PC-9 (cell line): Measurements from ENCODE around the gene AGTPBP1. TPM values are rescaled to one million over a fixed set of nuclear protein-coding genes. Genes with fewer than 3 reads are reported as not detected.

Source experiments
- BruUV-seq: library from RNA; stranded (reverse); fragments of 400-500 nt; replicated peaks from 2 replicates; lab custom pipeline; 2021; lab: Mats Ljungman, UMichigan
- CTCF ChIA-PET: fragments of 300-600 bp; sonication (Branson Sonifier 250); formaldehyde crosslinking; loops from one replicate; lab custom pipeline; 2022; ENCODE audit warnings: antibody characterized with exemption; lab: Charles Lee
- POLR2A ChIA-PET: fragments of 300-600 bp; sonication (Branson Sonifier 250); formaldehyde crosslinking; loops from one replicate; lab custom pipeline; 2022; ENCODE audit warnings: antibody characterized with exemption; ENCODE audit not compliant: unreplicated experiment; lab: Charles Lee
- DNase-seq, 2 experiments: peaks; one replicate each; pipeline versions ENCODE4 v3.0.0 to v3.0.0-alpha.2; 2015 to 2022; ENCODE audit warnings: mixed read lengths in 1 of 2
- H2AFZ ChIP-seq: fragments of 200-600 bp; sonication (generic); 2 replicates; pipeline ENCODE4 v1.8.1; 2017; ENCODE audit warnings: antibody characterized with exemption
- H3F3A ChIP-seq: fragments of 200-600 bp; sonication (generic); 2 replicates; pipeline ENCODE4 v1.8.1; 2017; ENCODE audit warnings: antibody characterized with exemption, mild to moderate bottlenecking, low read depth; ENCODE audit not compliant: insufficient read depth
- H3K27ac ChIP-seq: fragments of 200-600 bp; sonication (generic); 2 replicates; pipeline ENCODE4 v1.6.1; 2016; ENCODE audit warnings: mixed run types
- H3K27me3 ChIP-seq: fragments of 200-600 bp; sonication (generic); 2 replicates; pipeline ENCODE4 v1.6.1; 2016; ENCODE audit warnings: low read depth, mixed run types; ENCODE audit not compliant: insufficient read depth
- H3K36me3 ChIP-seq: fragments of 200-600 bp; sonication (generic); 2 replicates; pipeline ENCODE4 v1.6.1; 2016; ENCODE audit warnings: low read depth, mixed run types
- H3K4me1 ChIP-seq: fragments of 200-600 bp; sonication (generic); replicated peaks from 2 replicates; pipeline ENCODE4 v1.6.1; 2016; ENCODE audit warnings: mixed run types; ENCODE audit not compliant: insufficient read depth
- H3K4me2 ChIP-seq: fragments of 200-600 bp; sonication (generic); 2 replicates; pipeline ENCODE4 v1.6.1; 2017; ENCODE audit warnings: mixed run types
- H3K4me3 ChIP-seq: fragments of 200-600 bp; sonication (generic); 2 replicates; pipeline ENCODE4 v1.6.1; 2016; ENCODE audit warnings: mixed run types
- H3K79me2 ChIP-seq: fragments of 200-600 bp; sonication (generic); 2 replicates; pipeline ENCODE4 v1.6.1; 2017; ENCODE audit warnings: low read depth, mixed run types
- H3K9me2 ChIP-seq: fragments of 200-600 bp; sonication (generic); 2 replicates; pipeline ENCODE4 v1.8.1; 2017; ENCODE audit warnings: mild to moderate bottlenecking; ENCODE audit not compliant: insufficient read depth
- H3K9me3 ChIP-seq: fragments of 200-600 bp; sonication (generic); 2 replicates; pipeline ENCODE4 v1.8.1; 2016; ENCODE audit warnings: low read depth; ENCODE audit not compliant: insufficient read depth
- H4K20me1 ChIP-seq: fragments of 200-600 bp; sonication (generic); 2 replicates; pipeline ENCODE4 v1.8.1; 2017; ENCODE audit not compliant: insufficient read depth
- EZH2 ChIP-seq: fragments of 200-600 bp; sonication (generic); IDR thresholded peaks from 2 replicates; pipeline ENCODE4 v1.8.0; 2017; ENCODE audit warnings: antibody characterized with exemption, low read depth
- intact Hi-C: fragments of 100-400 bp; cut with micrococcal nuclease; formaldehyde crosslinking; loops from one replicate; pipeline ENCODE4 v1.10.0; 2022; ENCODE audit not compliant: unreplicated experiment
- total RNA-seq: library from RNA; stranded (reverse); gene quantifications from 2 replicates; pipeline ENCODE4 v1.2.3, GENCODE V29; 2021
- TF ChIP-seq, protein P1 (sequence below): fragments of 200-600 bp; sonication (generic); conservative IDR thresholded peaks from 2 replicates; pipeline ENCODE4 v1.6.1; 2017; ENCODE audit warnings: mixed run types, antibody characterized with exemption, mild to moderate bottlenecking, moderate library complexity

AGTPBP1 gene
- total RNA-seq, 1 experiment from 2014 or later: 19.8 TPM

DNA sequence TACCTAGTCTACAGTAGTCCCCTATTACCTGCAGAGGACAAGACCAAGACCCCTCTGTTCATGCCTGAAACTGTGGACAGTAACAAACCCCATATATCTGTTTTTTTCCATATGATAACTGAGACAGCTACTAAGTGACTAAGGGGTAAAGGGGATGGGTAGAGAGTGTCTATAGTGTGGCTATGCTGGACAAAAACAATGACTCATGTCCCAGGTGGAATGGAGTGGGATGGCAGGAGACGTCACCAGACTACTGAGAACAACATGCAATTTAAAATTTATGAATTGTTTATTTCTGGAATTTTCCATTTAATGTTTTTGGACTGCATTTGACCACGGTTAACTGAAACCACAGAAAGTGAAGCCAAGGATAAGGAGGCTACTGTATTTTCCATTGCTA, 171.8 kb downstream of the AGTPBP1 start:
- Histone ChIP-seq H3K79me2 (no peaks in the 10 kb centered on the region), H3K4me3 (no peak overlapping the region), H3K9me3 (no peaks in the 10 kb centered on the region), H3F3A (no peaks in the 10 kb centered on the region), H3K4me2 (no peak overlapping the region), H3K27me3 (no peaks in the 10 kb centered on the region), H4K20me1 (no peaks in the 10 kb centered on the region), H3K36me3 (no peaks in the 10 kb centered on the region), H3K4me1 (no peaks in the 10 kb centered on the region), H2AFZ (no peak overlapping the region), H3K9me2 (no peaks in the 10 kb centered on the region), H3K27ac (no peak overlapping the region)
- intact Hi-C loops: no loop called here
- no peak for TF ChIP-seq EZH2
- TF ChIP-seq, protein P1, sequence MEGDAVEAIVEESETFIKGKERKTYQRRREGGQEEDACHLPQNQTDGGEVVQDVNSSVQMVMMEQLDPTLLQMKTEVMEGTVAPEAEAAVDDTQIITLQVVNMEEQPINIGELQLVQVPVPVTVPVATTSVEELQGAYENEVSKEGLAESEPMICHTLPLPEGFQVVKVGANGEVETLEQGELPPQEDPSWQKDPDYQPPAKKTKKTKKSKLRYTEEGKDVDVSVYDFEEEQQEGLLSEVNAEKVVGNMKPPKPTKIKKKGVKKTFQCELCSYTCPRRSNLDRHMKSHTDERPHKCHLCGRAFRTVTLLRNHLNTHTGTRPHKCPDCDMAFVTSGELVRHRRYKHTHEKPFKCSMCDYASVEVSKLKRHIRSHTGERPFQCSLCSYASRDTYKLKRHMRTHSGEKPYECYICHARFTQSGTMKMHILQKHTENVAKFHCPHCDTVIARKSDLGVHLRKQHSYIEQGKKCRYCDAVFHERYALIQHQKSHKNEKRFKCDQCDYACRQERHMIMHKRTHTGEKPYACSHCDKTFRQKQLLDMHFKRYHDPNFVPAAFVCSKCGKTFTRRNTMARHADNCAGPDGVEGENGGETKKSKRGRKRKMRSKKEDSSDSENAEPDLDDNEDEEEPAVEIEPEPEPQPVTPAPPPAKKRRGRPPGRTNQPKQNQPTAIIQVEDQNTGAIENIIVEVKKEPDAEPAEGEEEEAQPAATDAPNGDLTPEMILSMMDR: no peak
- CTCF ChIA-PET: no interaction called here
- POLR2A ChIA-PET: no interaction called here
- BruUV-seq: no TSS peak
- DNase-seq: no peak

DNA sequence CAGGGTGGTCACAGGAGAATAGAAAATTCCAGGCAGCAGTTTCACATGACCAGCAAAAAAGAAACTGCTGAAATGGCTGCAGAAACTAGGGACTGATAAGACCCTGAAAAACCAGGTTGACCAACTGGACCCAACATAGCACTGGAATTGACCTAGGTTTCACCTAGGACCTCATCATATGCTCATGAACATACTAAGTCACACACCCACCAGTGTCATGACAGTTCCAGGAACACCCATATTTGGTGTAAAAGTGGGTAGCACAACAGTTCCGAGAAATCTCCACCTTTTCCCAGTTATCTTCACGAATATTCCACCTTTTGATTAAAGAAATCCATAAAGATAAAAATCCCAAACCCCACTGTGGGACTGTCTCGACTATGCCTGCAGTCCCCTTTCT, 182.2 kb downstream of the AGTPBP1 start:
- CTCF ChIA-PET: no interaction called here
- Histone ChIP-seq H3K9me2 (no peaks in the 10 kb centered on the region; the same call in 1 of the 2 replicates), H3F3A (no peaks in the 10 kb centered on the region), H3K27me3 (no peaks in the 10 kb centered on the region), H2AFZ (no peak overlapping the region), H3K4me1 (no peaks in the 10 kb centered on the region; the same call in 1 of the 2 replicates), H3K27ac (peak overlapping the region; percentile 35; the same call in 1 of the 2 replicates), H3K4me2 (no peak overlapping the region), H4K20me1 (no peaks in the 10 kb centered on the region), H3K79me2 (no peaks in the 10 kb centered on the region), H3K9me3 (no peaks in the 10 kb centered on the region), H3K36me3 (no peaks in the 10 kb centered on the region), H3K4me3 (no peak overlapping the region)
- BruUV-seq: no TSS peak
- no peak for DNase-seq
- TF ChIP-seq, protein P1: no peak
- no peak for TF ChIP-seq EZH2
- POLR2A ChIA-PET: no interaction called here
- intact Hi-C loops: no loop called here

DNA sequence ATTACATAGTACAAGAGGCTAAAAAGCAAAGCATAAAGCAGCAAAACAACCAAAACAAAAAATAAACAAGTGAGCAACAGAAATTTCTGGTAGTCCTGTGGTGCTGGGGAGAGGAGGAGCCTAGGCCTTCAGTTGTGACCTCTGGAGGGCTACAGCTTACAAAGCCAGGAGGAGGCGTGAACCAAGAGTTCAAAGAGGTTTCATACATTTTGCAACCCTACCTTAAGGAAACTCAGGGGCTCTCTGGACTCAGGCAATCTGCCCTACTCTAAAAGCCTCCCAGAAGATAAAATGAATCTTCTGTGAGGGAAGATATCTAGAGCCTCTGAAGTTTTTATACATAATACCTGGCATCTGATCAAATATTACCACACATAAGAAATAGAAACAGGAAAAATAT, 187.4 kb downstream of the AGTPBP1 start:
- Histone ChIP-seq H3K4me2 (no peak overlapping the region), H3K79me2 (no peaks in the 10 kb centered on the region), H3K9me2 (no peaks in the 10 kb centered on the region), H3K9me3 (no peaks in the 10 kb centered on the region), H3K27ac (no peak overlapping the region), H3F3A (no peaks in the 10 kb centered on the region), H3K4me3 (no peak overlapping the region), H3K4me1 (no peaks in the 10 kb centered on the region; the same call in 1 of the 2 replicates), H2AFZ (no peak overlapping the region), H3K27me3 (no peaks in the 10 kb centered on the region), H3K36me3 (no peaks in the 10 kb centered on the region), H4K20me1 (no peaks in the 10 kb centered on the region)
- ChIA-PET POLR2A (no interaction called here), CTCF (no interaction called here)
- TF ChIP-seq, protein P1: no peak
- no peak for TF ChIP-seq EZH2
- DNase-seq: no peak
- no TSS peak for BruUV-seq
- intact Hi-C loops: no loop called here
